Mesodermal cell (in vitro differentiated cells): ENCODE results near the gene HAUS5.

ENCODE experiments used
- H3K27ac ChIP-seq: 2 replicates; pipeline ENCODE4 v1.7.0; 2013; ENCODE audit warnings: mild to moderate bottlenecking, low read depth, low read length, moderate library complexity; ENCODE audit not compliant: severe bottlenecking
- H3K36me3 ChIP-seq: 2 replicates; pipeline ENCODE4 v1.7.1; 2013; ENCODE audit warnings: mild to moderate bottlenecking, low read length, moderate library complexity; ENCODE audit not compliant: control insufficient read depth, insufficient read depth
- H3K4me1 ChIP-seq: one replicate; pipeline ENCODE4 v1.7.1; 2013; ENCODE audit warnings: mild to moderate bottlenecking, low read length; ENCODE audit not compliant: insufficient read depth, control insufficient read depth, poor library complexity, severe bottlenecking
- H3K4me3 ChIP-seq: 2 replicates; pipeline ENCODE4 v1.7.0; 2013; ENCODE audit warnings: low read length, control low read depth, mild to moderate bottlenecking; ENCODE audit not compliant: insufficient read depth, poor library complexity, severe bottlenecking; ENCODE audit errors: extremely low read depth
- H3K9me3 ChIP-seq: 2 replicates; pipeline ENCODE4 v1.7.1; 2013; ENCODE audit warnings: mild to moderate bottlenecking, low read length, moderate library complexity; ENCODE audit not compliant: control insufficient read depth
- WGBS, 2 experiments: methylation state at CpG; one replicate each; pipeline ENCODE4 v1.1.5; 2013; ENCODE audit warnings: missing lambda C conversion rate in 2 of 2; ENCODE audit not compliant: insufficient coverage in 2 of 2; 5-methylcytosine and 5-hydroxymethylcytosine counted together

Gene HAUS5

DNA sequence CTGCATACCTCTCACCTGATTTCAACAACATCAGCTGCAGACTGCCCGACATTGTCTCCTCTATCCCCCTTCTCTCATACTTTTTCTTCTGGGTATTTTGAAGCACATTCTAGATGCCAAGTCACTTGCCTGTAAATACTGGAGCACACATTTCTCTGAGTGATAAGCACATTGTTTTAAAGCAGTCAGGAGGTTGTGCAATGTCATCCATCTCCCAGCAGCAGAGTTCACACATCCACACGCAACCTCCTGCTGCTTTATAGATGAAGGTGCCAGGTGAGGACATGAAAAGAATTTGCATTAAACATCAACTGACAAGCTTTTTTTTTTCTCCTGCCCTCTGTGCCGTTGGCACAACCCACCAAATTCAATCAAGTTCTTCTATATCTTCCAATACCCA, 59.3 kb downstream of the HAUS5 start:
- WGBS, 2 experiments, result 82 to 85% methylated on average over 1 to 2 of the region's 3 CpGs
- no peaks in the 10 kb centered on the region for H3K36me3 ChIP-seq
- H3K27ac ChIP-seq, result no peak overlapping the region
- H3K4me1 ChIP-seq, result no peaks in the 10 kb centered on the region
- no peak overlapping the region for H3K4me3 ChIP-seq
- no peaks in the 10 kb centered on the region for H3K9me3 ChIP-seq

DNA sequence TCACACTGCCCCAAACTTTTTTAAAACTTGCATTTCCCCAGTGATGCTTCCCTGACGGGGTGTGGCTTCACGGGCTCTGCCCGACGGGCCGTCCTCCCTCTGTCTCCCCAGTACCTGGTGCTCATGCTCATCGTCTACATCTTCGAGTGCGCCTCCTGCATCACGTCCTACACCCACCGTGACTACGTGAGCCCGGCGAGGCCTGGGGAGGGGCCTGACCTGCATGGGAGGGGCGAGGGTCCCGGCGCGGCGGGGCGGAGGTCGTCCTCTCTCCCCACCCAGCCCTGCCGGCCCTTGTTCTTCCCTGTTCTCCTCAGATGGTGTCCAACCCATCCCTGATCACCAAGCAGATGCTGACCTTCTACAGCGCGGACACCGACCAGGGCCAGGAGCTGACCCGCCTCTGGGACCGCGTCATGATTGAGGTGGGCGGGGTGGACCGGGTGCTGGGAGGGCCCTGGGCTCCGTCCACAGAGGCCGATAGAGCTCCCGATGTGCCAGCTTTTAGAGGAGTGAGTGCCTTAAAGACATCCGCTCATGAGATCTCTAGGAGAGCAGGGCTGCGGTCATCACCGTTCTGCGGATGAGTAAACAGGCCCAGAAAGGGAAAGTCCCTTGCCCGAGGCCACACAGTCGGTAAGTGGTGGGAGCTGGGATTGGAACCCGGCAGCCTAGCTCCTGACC, 60.7 kb downstream of the HAUS5 start:
- Histone ChIP-seq H3K36me3 (no peaks in the 10 kb centered on the region), H3K27ac (no peak overlapping the region), H3K4me1 (no peaks in the 10 kb centered on the region), H3K4me3 (peak overlapping the region; percentile 32), H3K9me3 (no peaks in the 10 kb centered on the region)
- WGBS, 2 experiments, result 4 to 6% methylated on average over 27 to 32 of the region's 39 CpGs
